SK-N-MC (cell line): ENCODE measurements around the gene CD58.

Source experiments
- EZH2 ChIP-seq: fragments of 200-600 bp; sonication (generic); IDR thresholded peaks from one replicate; pipeline ENCODE4 v1.6.1; 2017; ENCODE audit warnings: antibody characterized with exemption
- FOXP2 ChIP-seq: optimal IDR thresholded peaks from 2 replicates; pipeline ENCODE3; 2011; ENCODE audit warnings: mild to moderate bottlenecking, moderate library complexity; ENCODE audit not compliant: insufficient read depth; ENCODE audit errors: extremely low read length, control extremely low read depth

DNA sequence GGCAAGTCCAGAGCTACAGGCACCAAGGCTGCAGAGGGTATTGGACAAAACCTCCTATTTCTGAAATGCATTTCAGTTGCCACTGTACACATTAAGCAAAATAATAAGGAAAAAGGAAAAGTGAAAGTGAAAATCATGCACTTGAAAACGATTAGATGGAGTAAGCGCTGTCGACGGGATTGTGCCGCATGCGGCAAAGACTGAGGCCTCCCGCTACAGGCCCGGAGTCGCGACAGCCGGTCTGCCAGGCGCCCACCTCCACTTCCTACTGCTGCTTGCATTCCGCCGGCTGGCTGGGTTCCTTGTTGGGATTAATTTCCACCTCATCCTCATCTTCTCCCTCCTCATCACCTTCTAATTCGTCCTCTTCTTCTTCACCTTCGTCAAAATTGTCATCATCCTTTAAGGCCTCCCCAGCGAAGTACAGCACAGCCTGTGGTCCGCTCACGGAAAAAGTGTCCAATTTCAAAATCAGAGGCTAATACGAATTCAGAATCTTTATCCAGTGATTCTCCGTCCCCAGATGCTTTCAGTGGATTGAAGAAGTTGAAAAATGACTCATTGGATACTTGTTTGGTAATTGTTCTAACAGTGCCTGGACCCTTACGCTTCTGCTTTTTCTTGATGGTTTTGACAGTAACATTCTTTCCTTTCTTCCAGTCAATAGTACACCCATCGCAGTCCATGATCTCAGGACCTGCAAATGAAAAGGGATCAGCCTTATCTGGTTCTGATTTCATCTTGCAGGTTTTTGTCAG is 38.0 kb downstream of the CD58 start:
- TF ChIP-seq EZH2: no peak
- TF ChIP-seq FOXP2: no peak
